NT2/D1 (cell line): ENCODE measurements around the gene CLEC1B.

ENCODE experiments used
- SUZ12 ChIP-seq: IDR thresholded peaks from 2 replicates; pipeline ENCODE4 v1.6.1; 2011; ENCODE audit not compliant: insufficient read length, insufficient read depth; ENCODE audit errors: extremely low read depth
- ZNF274 ChIP-seq: IDR thresholded peaks from 2 replicates; pipeline ENCODE4 v1.6.1; 2011; ENCODE audit warnings: mild to moderate bottlenecking, low read depth, low read length

DNA sequence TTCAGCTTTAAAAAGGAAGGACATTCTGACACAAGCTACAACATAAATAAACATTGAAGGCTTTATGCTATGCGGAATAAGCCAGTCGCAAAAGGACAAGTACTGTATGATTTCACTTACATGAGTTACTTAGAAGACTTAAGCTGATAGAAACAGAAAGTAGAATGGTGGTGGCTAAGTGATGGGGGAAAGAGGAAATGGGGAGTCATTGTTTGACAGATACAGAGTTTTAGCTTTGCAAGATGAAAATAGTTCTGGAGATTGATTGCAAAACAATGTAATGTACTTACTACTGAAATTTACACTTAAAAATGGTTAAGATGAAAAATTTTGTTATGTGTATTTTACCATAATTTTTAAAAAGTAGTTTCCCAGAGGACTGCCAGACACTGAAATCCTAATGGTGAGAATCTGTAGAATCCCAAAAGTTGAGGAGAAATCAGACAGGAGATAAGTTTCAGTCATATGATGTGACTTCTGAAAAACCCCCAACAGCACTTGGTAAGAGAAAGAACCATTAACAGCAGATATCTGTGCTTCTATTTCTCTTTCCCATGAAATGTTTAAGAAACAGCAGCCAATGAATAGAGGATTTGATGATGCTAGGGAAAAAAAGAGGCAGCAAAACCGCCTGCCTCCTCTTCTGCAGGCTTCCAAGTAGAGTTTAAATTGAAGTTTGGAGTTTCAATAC lies 50.2 kb downstream of the CLEC1B start:
- TF ChIP-seq SUZ12 (no peak), ZNF274 (no peak)
